Activated gamma-delta T cell treated with anti-CD3 and anti-CD28 coated beads, Interleukin-2, amount 50 U/mL, for 16 hours (primary cell): ENCODE measurements around the gene HEBP2.

Experiments
- DNase-seq: peaks from one replicate; pipeline ENCODE4 v3.0.0-alpha.2; 2020; ENCODE audit warnings: low read depth

The HEBP2 gene

GRCh38 chr6:138397128-138398122, 6.6 kb upstream of the HEBP2 start:
- no peak for DNase-seq

GRCh38 chr6:138400326-138400725, 3.7 kb upstream of the HEBP2 start:
- no peak for DNase-seq

DNA sequence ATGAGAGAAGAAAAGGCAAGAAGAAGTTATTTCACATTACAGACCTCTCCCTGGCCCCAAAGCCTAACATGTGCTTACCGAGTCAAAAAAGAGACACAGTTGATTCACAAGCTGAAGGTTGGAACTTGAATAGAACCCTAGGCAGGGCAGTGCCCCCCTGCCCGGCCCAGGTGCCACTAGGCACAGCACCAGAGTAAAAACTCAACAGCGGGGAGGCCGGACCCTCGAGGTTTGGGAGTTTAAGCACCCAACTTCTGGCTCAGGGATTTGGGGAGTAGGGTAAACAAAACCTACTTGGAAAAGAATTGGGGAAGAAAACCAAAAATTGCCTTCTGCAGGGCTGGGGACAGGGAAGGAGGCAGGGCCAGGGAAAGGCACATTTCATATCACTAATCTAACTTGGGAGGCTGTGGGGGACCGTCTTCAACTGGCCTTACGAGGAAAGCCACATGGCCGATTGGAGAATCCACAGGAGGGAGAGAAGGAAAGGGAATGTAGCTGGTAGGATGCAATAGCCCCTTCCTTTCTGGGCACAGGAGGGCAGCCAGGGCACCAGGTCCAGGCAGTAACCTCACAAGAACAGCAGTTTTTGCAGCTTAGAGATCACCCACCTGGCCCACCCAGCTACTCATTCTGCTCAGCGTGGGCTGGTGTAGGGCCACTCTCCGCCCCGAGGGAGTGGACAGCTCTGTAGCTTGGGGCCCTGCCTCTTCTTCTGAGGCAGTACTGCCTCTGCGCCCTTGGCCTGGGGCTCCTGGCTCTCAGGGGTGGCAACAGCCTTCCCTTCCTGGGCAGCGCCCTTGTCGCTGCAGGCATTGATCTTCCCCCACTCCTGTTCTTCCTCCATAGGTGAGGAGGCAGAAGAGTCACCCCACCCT, 1.8 kb upstream of the HEBP2 start:
- DNase-seq = no peak

DNA sequence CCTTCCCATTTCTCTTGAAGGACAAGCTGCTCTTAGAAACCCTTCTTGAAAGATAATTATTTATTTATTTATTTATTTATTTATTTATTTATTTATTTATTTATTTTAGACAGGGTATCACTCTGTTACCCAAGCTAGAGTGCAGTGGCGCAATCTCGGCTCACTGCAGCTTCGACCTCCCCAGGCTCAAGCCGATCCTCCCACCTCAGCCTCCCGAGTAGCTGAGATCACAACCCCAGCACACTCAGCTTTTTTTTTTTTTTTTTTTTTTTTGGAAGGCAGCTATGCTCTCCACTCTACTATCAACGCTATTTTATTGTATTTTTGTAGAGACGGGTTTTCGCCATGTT, 1.2 kb upstream of the HEBP2 start:
- no peak for DNase-seq

GRCh38 chr6:138403324-138403800, 661 bp upstream of the HEBP2 start:
- peak; percentile 4 for DNase-seq

DNA sequence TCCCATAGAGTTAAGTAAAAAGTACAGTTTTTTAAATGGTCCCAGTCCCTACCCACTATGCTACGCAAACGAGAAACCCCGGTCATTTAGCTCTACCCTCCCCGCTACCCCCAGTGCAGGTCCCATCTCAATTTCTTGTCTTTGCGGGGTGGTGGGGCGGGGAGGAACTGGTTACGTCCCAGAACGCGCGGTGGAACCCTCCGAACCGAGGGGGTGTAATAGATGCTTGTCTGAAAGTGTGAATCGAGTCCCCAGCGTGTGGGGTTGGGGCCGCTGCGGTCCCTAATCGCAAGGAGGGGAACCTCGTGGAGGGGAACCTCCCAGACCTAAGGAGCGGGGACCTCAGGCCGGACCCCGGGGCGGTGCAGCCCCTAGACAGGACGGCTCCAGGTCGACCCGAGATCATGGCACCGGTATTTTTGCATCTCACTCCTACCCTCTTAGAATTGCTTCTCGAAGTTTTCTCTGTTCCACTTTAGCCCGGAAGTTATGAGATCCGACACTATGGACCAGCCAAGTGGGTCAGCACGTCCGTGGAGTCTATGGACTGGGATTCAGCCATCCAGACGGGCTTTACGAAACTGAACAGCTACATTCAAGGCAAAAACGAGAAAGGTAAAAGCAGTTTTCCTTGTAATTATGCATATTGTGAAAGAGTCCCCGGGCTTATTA, 779 bp downstream of the HEBP2 start:
- no peak for DNase-seq

DNA sequence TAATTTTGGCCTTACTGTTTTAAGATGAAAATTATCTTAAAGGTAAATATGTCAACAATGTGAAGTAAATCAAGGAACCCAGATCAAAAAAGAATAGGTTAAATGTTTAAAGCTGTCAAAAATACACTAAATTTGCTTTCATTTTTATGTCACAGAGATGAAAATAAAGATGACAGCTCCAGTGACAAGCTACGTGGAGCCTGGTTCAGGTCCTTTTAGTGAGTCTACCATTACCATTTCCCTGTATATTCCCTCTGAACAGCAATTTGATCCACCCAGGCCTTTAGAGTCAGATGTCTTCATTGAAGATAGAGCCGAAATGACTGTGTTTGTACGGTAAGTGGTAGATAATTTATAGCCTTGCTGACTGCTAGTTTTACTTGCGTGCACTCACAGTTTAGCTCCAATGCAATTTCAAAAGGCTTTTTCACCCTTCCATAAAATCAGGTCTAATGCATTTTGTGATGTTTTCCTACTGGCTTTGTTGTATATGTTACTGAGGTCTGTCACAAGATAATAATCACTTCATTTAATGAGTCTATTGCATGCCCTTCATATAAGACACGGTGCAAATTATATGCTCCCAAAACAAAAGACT, 1.9 kb downstream of the HEBP2 start:
- no peak for DNase-seq

- no peak for DNase-seq
Observed at GRCh38 chr6:138406443-138406842, 2.4 kb downstream of the HEBP2 start.

- no peak for DNase-seq
Observed at GRCh38 chr6:138410048-138410735, 6.2 kb downstream of the HEBP2 start.

- no peak for DNase-seq
Observed at GRCh38 chr6:138410972-138411880, 7.2 kb downstream of the HEBP2 start.

DNA sequence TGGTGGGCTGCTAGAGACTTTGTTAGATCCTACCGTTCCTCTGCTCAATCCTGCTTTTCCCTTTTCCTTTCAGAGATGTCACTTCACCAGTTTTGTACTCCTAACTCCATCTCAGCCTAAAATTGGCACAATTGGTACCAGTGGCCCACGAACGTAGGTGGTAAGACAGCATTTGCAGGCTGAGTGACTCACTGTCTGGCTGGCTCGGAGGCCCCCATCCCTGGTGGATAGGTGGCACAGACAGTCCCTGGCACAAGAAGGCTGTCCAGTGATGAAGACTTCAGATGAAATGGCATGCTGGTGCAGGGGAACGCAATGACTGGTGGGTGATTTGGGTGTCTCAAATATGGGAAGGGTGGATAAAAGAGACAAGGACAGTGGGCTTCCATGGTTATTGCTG, 11.1 kb downstream of the HEBP2 start:
- DNase-seq = no peak

DNA sequence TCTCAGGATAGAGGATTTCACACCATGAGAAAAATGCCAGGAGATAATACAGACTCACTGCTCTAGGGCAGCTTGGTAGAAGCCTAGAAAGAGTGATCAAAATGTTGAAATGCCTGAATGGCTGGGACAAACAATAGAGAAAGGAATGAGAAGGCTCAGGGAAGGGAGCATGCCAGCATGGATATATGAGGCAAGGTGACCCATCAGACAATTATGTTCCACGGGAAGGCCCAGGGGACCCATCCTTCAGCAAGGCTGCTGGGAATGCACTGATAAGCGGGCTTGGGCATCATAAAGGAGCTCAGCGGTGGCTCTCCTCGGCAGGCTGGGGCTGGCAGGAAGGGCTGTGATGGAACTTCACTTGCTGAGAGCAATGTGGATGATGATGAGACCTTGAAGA, 12.2 kb downstream of the HEBP2 start:
- DNase-seq = no peak

GRCh38 chr6:138417493-138418117, 13.6 kb downstream of the HEBP2 start:
- no peak for DNase-seq

DNA sequence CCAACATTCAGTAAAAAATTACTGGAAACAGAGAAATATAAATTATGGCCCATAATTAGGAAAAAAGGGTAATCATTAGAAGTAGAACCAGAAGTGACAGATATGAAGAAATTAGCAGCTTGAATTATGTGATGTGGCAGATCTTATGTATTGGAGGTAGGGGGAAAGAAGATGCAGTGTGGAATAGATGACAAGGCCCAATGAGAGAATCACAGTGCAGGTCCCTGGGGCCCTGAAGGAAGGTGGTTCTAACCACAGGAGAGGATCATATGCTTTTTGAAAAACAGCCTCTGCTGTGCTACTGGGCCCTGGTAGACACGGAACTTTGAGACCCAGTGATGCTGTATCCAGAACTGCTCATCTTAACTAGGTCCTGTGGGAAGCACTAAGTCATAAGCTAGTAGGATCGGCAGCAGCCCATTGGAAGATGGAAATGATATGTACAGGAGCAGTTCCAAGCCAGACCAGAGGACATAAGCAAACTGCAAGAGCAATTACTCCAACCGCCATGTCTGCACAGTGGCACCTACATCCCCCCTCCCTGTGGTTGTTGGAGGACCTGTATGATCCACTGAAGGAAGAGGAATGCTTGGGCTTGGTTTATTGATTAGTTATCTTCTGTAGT, 14.2 kb downstream of the HEBP2 start:
- DNase-seq = no peak

- no peak for DNase-seq
Observed at GRCh38 chr6:138419766-138420165, 15.7 kb downstream of the HEBP2 start.

- no peak for DNase-seq
Observed at GRCh38 chr6:138420356-138420755, 16.3 kb downstream of the HEBP2 start.

DNA sequence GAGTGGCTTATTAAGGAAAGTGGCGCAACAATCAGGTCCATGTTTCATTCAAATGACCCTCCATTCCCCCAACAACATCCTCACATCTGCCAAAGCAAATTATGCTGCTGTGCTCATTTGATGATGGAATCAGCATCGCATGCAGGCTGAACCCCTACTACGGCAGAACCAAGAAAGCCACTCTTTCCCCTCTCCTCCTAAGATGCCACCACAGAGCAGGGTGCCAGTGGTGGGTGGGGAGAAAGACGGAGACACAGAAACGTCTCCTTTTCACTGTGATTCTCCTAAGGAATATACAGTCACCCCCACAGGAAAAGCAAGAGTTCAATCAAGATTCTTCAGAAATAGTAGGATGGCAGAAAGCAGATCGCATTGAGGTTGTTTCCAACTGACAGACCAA, 17.1 kb downstream of the HEBP2 start:
- no peak for DNase-seq

- DNase-seq = no peak
Observed at GRCh38 chr6:138421608-138422007, 17.6 kb downstream of the HEBP2 start.

GRCh38 chr6:138422861-138423260, 18.8 kb downstream of the HEBP2 start:
- no peak for DNase-seq
